PC-3 (cell line): ENCODE data around the gene KDM7A. TPM values are rescaled to one million over a fixed set of nuclear protein-coding genes. Genes with fewer than 3 reads are reported as not detected.

ENCODE experiments used
- ATAC-seq: fragments of 200-7000 bp; cut with Tn5 transposase; 2 replicates; pipeline ENCODE4 v1.9.1; 2020; ENCODE audit warnings: mild to moderate bottlenecking, moderate library complexity
- BruUV-seq: library from RNA; stranded (reverse); fragments of 400-500 nt; replicated peaks from 2 replicates; lab custom pipeline; 2021; lab: Mats Ljungman, UMichigan
- CTCF ChIA-PET: fragments of 300-600 bp; sonication (Branson Sonifier 250); formaldehyde crosslinking; loops from one replicate; lab custom pipeline; 2022; ENCODE audit warnings: antibody characterized with exemption; lab: Charles Lee
- POLR2A ChIA-PET: fragments of 300-600 bp; sonication (Branson Sonifier 250); formaldehyde crosslinking; loops from one replicate; lab custom pipeline; 2022; ENCODE audit warnings: antibody characterized with exemption; ENCODE audit not compliant: unreplicated experiment; lab: Charles Lee
- DNase-seq: peaks from one replicate; pipeline ENCODE4 v3.0.0-alpha.2; 2015
- H2AFZ ChIP-seq: fragments of 300-600 bp; sonication (generic); 2 replicates; pipeline ENCODE4 v1.6.0; 2016; ENCODE audit warnings: antibody characterized with exemption, low read length
- H3F3A ChIP-seq: fragments of 300-600 bp; sonication (generic); one replicate; pipeline ENCODE4 v1.6.0; 2017; ENCODE audit warnings: antibody characterized with exemption, low read length, control low read depth, mild to moderate bottlenecking; ENCODE audit not compliant: unreplicated experiment
- H3K27ac ChIP-seq: fragments of 300-600 bp; sonication (generic); 2 replicates; pipeline ENCODE4 v1.5.1; 2016; ENCODE audit warnings: mild to moderate bottlenecking, low read length
- H3K27me3 ChIP-seq: fragments of 300-600 bp; sonication (generic); 2 replicates; pipeline ENCODE4 v1.6.1; 2016; ENCODE audit warnings: low read length, mixed read lengths
- H3K36me3 ChIP-seq: fragments of 300-600 bp; sonication (generic); 2 replicates; pipeline ENCODE4 v1.6.1; 2016; ENCODE audit warnings: low read depth, mixed run types, low read length, mixed read lengths
- H3K4me1 ChIP-seq: fragments of 300-600 bp; sonication (generic); 2 replicates; pipeline ENCODE4 v1.5.1; 2016; ENCODE audit warnings: low read length; ENCODE audit not compliant: insufficient read depth
- H3K4me2 ChIP-seq: fragments of 300-600 bp; sonication (generic); 2 replicates; pipeline ENCODE4 v1.6.0; 2016; ENCODE audit warnings: low read length
- H3K4me3 ChIP-seq: fragments of 300-600 bp; sonication (generic); 2 replicates; pipeline ENCODE4 v1.5.1; 2016; ENCODE audit warnings: mild to moderate bottlenecking, low read length, mixed read lengths
- H3K79me2 ChIP-seq: fragments of 300-600 bp; sonication (generic); 2 replicates; pipeline ENCODE4 v1.6.1; 2017; ENCODE audit warnings: low read length, mixed read lengths
- H3K9ac ChIP-seq: fragments of 300-600 bp; sonication (generic); 2 replicates; pipeline ENCODE4 v1.6.0; 2016; ENCODE audit warnings: mild to moderate bottlenecking, low read length
- H3K9me2 ChIP-seq: fragments of 300-600 bp; sonication (generic); replicated peaks from 2 replicates; pipeline ENCODE4 v1.6.1; 2016; ENCODE audit warnings: mixed run types, low read length, mixed read lengths
- H3K9me3 ChIP-seq: fragments of 300-600 bp; sonication (generic); 2 replicates; pipeline ENCODE4 v1.6.1; 2016; ENCODE audit warnings: low read length, mixed read lengths
- H4K20me1 ChIP-seq: fragments of 300-600 bp; sonication (generic); 2 replicates; pipeline ENCODE4 v1.6.1; 2016; ENCODE audit warnings: low read length, mixed read lengths
- EZH2 ChIP-seq: fragments of 300-600 bp; sonication (generic); IDR thresholded peaks from one replicate; pipeline ENCODE4 v1.6.1; 2017; ENCODE audit warnings: antibody characterized with exemption, mild to moderate bottlenecking, low read length; ENCODE audit not compliant: unreplicated experiment
- EZH2phosphoT487 ChIP-seq: fragments of 300-600 bp; sonication (generic); IDR thresholded peaks from 2 replicates; pipeline ENCODE4 v1.6.1; 2018; ENCODE audit warnings: mild to moderate bottlenecking, antibody characterized with exemption, low read length, borderline replicate concordance
- intact Hi-C: fragments of 100-400 bp; cut with micrococcal nuclease; formaldehyde crosslinking; loops from 2 replicates; pipeline ENCODE4 v1.9.0; 2023
- total RNA-seq: library from RNA; depleted of rRNA; stranded (reverse); fragments of >200 nt; gene quantifications from 2 replicates; pipeline ENCODE4 v1.2.3, GENCODE V29; 2014
- TF ChIP-seq, protein P1 (sequence below): fragments of 300-600 bp; sonication (generic); conservative IDR thresholded peaks from 2 replicates; pipeline ENCODE4 v1.5.1; 2017; ENCODE audit warnings: antibody characterized with exemption, low read depth, mild to moderate bottlenecking, low read length

The KDM7A gene
- total RNA-seq, 1 experiment from 2014 or later: 2.8 TPM

DNA sequence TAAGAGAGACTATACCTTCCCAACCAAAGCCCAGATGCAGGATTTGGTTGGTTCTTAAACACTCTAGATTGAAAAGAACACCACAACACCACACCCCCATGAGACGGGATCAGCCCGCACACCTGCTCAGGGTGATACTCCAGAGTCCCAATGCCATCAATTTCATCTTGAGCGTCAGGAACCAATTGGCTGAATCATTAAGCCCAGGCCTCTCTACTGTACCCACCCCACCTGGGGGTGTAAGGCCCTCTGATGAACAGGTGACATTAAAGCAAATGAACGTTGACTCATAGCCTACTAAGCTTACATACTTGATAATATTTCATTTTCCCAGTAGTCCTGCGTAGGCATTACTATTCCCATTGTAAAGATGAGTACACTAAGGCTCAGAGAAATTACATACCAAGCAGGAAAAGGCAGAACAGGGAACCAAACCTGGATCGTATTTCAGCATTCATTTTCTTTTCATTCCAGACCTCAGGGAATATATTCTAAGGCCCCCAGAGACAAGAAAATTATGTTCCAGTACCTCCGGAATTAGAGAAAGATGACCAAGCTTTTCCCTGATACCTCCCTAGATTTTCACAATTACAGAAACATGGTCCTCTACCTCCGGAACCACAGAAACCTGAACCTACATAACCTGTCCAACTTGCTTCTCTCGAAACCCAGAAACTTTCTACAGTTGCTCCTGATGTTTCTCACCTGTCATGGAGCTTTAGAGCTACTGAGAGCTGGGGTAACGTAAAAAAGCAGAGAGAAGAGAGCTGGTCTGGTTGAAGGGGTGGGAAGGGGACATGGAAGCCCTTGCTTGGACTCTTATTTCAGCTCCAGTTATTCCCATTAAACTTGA, 43.1 kb upstream of the KDM7A start:
- Histone ChIP-seq H2AFZ (no peak overlapping the region), H3K4me3 (no peak overlapping the region), H3K4me1 (peaks cover 10% of the 10 kb centered on the region; the same call in 1 of the 2 replicates), H3K9me3 (no peaks in the 10 kb centered on the region), H3F3A (no peaks in the 10 kb centered on the region), H3K27me3 (no peaks in the 10 kb centered on the region), H3K27ac (no peak overlapping the region), H4K20me1 (no peaks in the 10 kb centered on the region), H3K79me2 (no peaks in the 10 kb centered on the region), H3K36me3 (no peaks in the 10 kb centered on the region), H3K9me2 (no peaks in the 10 kb centered on the region), H3K9ac (no peak overlapping the region), H3K4me2 (no peak overlapping the region)
- BruUV-seq: no TSS peak
- no peak for TF ChIP-seq EZH2
- TF ChIP-seq EZH2phosphoT487: no peak
- TF ChIP-seq, protein P1, sequence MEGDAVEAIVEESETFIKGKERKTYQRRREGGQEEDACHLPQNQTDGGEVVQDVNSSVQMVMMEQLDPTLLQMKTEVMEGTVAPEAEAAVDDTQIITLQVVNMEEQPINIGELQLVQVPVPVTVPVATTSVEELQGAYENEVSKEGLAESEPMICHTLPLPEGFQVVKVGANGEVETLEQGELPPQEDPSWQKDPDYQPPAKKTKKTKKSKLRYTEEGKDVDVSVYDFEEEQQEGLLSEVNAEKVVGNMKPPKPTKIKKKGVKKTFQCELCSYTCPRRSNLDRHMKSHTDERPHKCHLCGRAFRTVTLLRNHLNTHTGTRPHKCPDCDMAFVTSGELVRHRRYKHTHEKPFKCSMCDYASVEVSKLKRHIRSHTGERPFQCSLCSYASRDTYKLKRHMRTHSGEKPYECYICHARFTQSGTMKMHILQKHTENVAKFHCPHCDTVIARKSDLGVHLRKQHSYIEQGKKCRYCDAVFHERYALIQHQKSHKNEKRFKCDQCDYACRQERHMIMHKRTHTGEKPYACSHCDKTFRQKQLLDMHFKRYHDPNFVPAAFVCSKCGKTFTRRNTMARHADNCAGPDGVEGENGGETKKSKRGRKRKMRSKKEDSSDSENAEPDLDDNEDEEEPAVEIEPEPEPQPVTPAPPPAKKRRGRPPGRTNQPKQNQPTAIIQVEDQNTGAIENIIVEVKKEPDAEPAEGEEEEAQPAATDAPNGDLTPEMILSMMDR: no peak
- ChIA-PET POLR2A (no interaction called here), CTCF (no interaction called here)
- DNase-seq: peak; percentile 36
- no peak for ATAC-seq
- intact Hi-C loops: no loop called here

DNA sequence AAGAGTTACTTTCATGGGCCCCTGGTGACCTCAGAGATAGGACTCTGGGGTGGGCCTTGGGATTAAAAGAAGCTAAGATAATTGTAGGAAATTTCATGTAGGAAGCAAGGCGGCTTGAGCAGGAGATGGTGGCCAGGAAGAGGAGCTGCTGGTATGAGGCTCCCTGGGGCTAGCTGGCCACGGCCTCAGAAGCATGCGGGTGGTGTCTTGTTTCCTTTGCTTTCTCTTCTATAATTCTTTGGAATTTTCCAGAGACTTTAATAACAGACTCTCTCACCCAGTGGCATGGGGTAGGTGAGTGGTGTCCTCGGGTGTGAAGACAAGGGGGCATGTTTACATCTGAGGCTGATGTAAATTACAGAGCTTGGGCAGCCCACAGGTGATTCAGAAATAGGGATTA, 41.9 kb upstream of the KDM7A start:
- no peak overlapping the region for H3K27ac ChIP-seq
- no peaks in the 10 kb centered on the region for H3K36me3 ChIP-seq
- no peak overlapping the region for H2AFZ ChIP-seq
- TF ChIP-seq EZH2 (no peak), EZH2phosphoT487 (no peak)
- TF ChIP-seq, protein P1: no peak
- no peaks in the 10 kb centered on the region for H4K20me1 ChIP-seq
- intact Hi-C loops: no loop called here
- ATAC-seq (no peak), DNase-seq (no peak)
- BruUV-seq: no TSS peak
- H3K9ac ChIP-seq: no peak overlapping the region
- POLR2A ChIA-PET: no interaction called here
- no peaks in the 10 kb centered on the region for H3K9me3 ChIP-seq
- no peak overlapping the region for H3K4me2 ChIP-seq
- no peaks in the 10 kb centered on the region for H3K9me2 ChIP-seq
- H3K4me1 ChIP-seq: peaks cover 22% of the 10 kb centered on the region
- no peaks in the 10 kb centered on the region for H3F3A ChIP-seq
- H3K4me3 ChIP-seq: no peak overlapping the region
- no peaks in the 10 kb centered on the region for H3K79me2 ChIP-seq
- CTCF ChIA-PET: no interaction called here
- H3K27me3 ChIP-seq: no peaks in the 10 kb centered on the region
